Activated B cell treated with CpG ODN at 0.5 μM for 24 hours (primary cell): Measurements from ENCODE around the gene TNFRSF25. TPM values are rescaled to one million over a fixed set of nuclear protein-coding genes. Genes with fewer than 3 reads are reported as not detected.

Experiments used
- ATAC-seq: fragments of 200-7000 bp; cut with Tn5 transposase; one replicate; pipeline ENCODE4 v1.10.0; 2021; ENCODE audit warnings: low read depth, mild to moderate bottlenecking, moderate library complexity
- CTCF ChIA-PET: fragments of 350-600 bp; sonication (Branson Sonifier 250); formaldehyde crosslinking; loops from one replicate; lab custom pipeline; 2021; ENCODE audit warnings: antibody characterized with exemption; lab: Charles Lee
- POLR2A ChIA-PET: fragments of 350-600 bp; sonication (Branson Sonifier 250); formaldehyde crosslinking; loops from one replicate; lab custom pipeline; 2021; ENCODE audit warnings: antibody characterized with exemption; lab: Charles Lee
- DNase-seq: peaks from one replicate; pipeline ENCODE4 v3.0.0; 2022
- H3K27ac Mint-ChIP-seq: one replicate; pipeline ENCODE4 v1.8.0; 2020; ENCODE audit warnings: mixed read lengths
- H3K27me3 Mint-ChIP-seq: one replicate; pipeline ENCODE4 v1.8.0; 2021; ENCODE audit warnings: mixed read lengths
- H3K36me3 Mint-ChIP-seq: one replicate; pipeline ENCODE4 v1.8.0; 2021; ENCODE audit warnings: low read depth, mixed read lengths
- H3K4me1 Mint-ChIP-seq: one replicate; pipeline ENCODE4 v1.8.0; 2021; ENCODE audit warnings: mixed read lengths
- H3K4me3 Mint-ChIP-seq: one replicate; pipeline ENCODE4 v1.8.0; 2020; ENCODE audit warnings: mild to moderate bottlenecking, mixed read lengths
- H3K9me3 Mint-ChIP-seq: one replicate; pipeline ENCODE4 v1.8.0; 2020; ENCODE audit warnings: mixed read lengths
- intact Hi-C: fragments of 100-400 bp; cut with micrococcal nuclease; formaldehyde crosslinking; loops from one replicate; pipeline ENCODE4 v1.15.1; 2024
- total RNA-seq: library from RNA; stranded (reverse); gene quantifications from 2 replicates; pipeline ENCODE4 v1.2.3, GENCODE V29; 2022
- TF ChIP-seq, protein P1 (sequence below): fragments of 200-600 bp; IDR thresholded peaks from one replicate; pipeline ENCODE4 v1.8.0; 2022; ENCODE audit warnings: antibody characterized with exemption, mild to moderate bottlenecking

The TNFRSF25 gene
- total RNA-seq, 1 donor from 2014 or later: 2.8 TPM

DNA sequence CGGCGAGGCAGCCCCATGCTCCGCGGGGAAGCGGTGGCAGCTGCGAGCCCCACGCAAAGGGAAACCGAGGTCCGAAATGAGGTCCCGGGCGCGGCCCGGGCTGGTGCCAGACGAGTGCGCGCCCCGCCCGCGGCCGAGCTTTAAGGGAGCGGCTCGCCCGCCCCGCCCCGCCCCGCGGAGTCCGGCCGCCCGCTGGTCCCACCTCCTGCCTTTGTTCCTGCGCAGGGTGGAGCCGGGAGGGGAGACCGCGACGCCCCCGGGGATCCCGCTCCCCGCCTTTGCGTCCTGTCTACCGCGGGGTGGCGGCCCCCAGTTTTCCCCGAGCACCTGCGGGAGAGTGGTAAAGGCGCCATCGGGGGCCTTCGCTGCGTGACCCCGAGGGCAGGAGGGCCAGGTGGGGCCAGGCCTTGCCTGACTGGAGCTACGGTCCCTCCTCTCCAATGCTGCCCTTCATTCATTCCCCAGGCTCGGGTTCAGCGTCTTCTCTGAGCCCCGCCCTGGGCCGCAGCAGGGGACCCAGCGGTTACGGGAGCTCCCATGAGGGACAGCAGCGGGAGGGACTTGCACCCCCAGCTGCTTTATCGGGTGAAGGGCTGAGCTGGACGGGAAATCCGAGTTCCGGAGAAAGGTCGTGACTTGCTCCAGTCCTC is 46.0 kb downstream of the TNFRSF25 start, which contains the start of gene HES2:
HES2 (minus strand) TSS at position 116 of the 650 bp plus-strand sequence; CDS start at position 17, 99 bp downstream.
- Mint-ChIP-seq H3K27me3 (peaks cover 54% of the 10 kb centered on the region), H3K4me1 (peaks cover 12% of the 10 kb centered on the region), H3K9me3 (no peaks in the 10 kb centered on the region), H3K4me3 (no peak within 1 kb of the TSS), H3K27ac (no peak within 1 kb of the TSS), H3K36me3 (no peaks in the 10 kb centered on the region)
- ATAC-seq (no peak), DNase-seq (no peak)
- intact Hi-C loops: no loop called here
- TF ChIP-seq, protein P1, sequence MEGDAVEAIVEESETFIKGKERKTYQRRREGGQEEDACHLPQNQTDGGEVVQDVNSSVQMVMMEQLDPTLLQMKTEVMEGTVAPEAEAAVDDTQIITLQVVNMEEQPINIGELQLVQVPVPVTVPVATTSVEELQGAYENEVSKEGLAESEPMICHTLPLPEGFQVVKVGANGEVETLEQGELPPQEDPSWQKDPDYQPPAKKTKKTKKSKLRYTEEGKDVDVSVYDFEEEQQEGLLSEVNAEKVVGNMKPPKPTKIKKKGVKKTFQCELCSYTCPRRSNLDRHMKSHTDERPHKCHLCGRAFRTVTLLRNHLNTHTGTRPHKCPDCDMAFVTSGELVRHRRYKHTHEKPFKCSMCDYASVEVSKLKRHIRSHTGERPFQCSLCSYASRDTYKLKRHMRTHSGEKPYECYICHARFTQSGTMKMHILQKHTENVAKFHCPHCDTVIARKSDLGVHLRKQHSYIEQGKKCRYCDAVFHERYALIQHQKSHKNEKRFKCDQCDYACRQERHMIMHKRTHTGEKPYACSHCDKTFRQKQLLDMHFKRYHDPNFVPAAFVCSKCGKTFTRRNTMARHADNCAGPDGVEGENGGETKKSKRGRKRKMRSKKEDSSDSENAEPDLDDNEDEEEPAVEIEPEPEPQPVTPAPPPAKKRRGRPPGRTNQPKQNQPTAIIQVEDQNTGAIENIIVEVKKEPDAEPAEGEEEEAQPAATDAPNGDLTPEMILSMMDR: no peak
- ChIA-PET POLR2A (no interaction called here), CTCF (interaction anchor here (0.7 to 1.5 kb wide), 2 partner anchors 19 to 178 kb away, joined by 3 read pairs; no protein-coding TSS in a partner anchor)

DNA sequence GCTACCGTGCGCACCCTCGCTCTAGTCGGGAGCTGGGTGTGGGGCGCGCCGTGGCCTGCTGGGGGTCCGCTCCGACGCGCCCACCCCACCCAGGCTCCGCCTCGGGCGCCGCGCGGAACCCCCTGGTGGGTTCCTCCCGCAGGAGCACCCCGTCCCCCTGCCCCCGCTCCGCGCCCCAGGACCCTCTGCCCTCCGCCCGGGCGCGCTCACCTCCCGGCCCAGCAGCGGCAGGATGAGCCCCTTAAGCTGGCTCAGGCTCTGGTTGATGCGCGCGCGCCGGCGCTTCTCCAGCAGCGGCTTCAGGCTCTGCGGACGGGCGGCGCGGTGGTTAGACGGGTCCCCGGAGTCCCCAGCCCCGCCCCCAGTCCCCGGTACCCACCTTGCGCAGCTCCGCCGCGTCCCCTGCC is 46.6 kb downstream of the TNFRSF25 start:
- H3K4me3 Mint-ChIP-seq: no peak overlapping the region
- DNase-seq: no peak
- peaks cover 12% of the 10 kb centered on the region for H3K4me1 Mint-ChIP-seq
- TF ChIP-seq, protein P1: no peak
- POLR2A ChIA-PET: no interaction called here
- H3K27me3 Mint-ChIP-seq: peaks cover 57% of the 10 kb centered on the region
- no peak for ATAC-seq
- CTCF ChIA-PET: interaction anchor here (0.7 kb wide), 1 partner anchor 19 kb away, joined by 3 read pairs; no protein-coding TSS in a partner anchor
- H3K9me3 Mint-ChIP-seq: no peaks in the 10 kb centered on the region
- intact Hi-C loops: no loop called here
- H3K36me3 Mint-ChIP-seq: no peaks in the 10 kb centered on the region
- no peak overlapping the region for H3K27ac Mint-ChIP-seq

DNA sequence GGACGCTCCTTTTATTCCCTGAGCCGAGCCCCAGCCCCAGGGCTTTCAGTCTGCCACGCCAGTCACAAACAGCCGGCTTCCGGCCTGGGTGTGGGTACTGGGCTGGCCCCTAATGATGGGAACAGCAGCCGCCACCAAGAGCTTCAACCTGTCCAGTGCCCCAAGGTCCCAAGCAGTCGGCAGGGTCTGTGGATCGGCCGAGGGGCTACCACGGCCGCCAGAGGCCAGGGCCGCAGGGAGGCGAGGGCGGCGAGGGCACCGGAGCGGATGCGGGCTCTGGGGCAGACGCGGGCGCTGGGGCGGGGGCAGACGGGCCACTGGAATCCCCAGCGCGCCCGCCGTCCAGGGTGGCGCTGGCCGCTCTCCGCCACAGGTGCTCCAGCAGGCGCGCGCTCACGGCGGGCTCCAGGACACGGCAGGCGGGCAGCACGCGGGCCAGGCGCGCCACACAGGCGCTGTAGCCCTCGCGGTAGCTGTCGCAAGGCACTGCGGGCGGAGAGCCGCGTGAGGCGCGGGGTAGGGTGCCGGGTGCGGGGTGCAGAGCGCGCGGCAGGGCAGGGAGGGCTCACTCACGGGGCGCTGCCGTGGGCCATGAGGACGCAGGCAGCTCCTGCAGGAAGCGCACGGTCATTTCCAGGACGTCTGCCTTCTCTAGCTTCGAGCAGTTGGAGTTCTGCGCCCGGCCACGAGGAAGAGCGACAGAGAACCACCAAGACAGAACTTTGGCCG is 47.1 kb downstream of the TNFRSF25 start:
- DNase-seq: no peak
- H3K27me3 Mint-ChIP-seq: peaks cover 56% of the 10 kb centered on the region
- no peak overlapping the region for H3K4me3 Mint-ChIP-seq
- ATAC-seq: no peak
- peaks cover 6% of the 10 kb centered on the region for H3K4me1 Mint-ChIP-seq
- ChIA-PET POLR2A (no interaction called here), CTCF (no interaction called here)
- H3K27ac Mint-ChIP-seq: no peak overlapping the region
- no peaks in the 10 kb centered on the region for H3K9me3 Mint-ChIP-seq
- intact Hi-C loops: no loop called here
- no peaks in the 10 kb centered on the region for H3K36me3 Mint-ChIP-seq
- TF ChIP-seq, protein P1: no peak

DNA sequence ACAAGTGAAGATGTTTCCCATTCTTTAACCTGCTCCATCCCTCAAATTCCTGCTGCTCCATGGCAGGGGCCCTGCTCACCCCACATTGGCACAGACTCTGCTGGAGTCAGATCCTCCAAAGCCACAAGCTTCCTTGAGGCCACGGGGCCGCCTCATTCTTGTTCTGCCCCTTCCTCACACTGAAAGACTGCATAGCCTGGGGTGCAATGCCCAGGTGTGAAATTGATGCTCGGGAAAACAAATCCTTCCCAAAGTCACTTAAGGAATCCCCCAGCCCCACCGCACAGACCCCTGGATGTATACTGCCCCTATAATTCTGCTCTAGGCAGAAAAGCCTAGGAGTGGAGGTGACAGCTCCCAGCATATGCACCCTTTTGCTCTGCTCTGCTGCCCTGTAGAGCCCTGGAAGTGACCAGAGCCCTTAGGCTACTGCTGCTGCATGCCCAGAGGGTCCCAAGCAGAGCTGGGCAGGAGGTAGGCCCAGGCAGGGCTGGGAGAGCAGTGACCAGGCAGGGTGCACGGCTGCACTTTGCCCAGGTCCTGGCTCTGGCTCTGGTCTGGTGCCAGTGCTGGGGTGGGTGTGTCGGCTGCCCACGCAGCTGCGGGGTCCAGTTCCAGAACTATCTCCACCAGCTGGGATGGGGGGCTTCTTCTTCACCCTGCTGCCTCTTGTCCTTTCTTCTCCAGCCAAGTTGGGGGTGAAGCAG is 47.9 kb downstream of the TNFRSF25 start:
- no peak for ATAC-seq
- H3K36me3 Mint-ChIP-seq: no peaks in the 10 kb centered on the region
- intact Hi-C loops: no loop called here
- TF ChIP-seq, protein P1: no peak
- H3K27ac Mint-ChIP-seq: no peak overlapping the region
- ChIA-PET CTCF (no interaction called here), POLR2A (no interaction called here)
- no peak for DNase-seq
- H3K9me3 Mint-ChIP-seq: no peaks in the 10 kb centered on the region
- peaks cover 3% of the 10 kb centered on the region for H3K4me1 Mint-ChIP-seq
- peaks cover 54% of the 10 kb centered on the region for H3K27me3 Mint-ChIP-seq
- no peak overlapping the region for H3K4me3 Mint-ChIP-seq

DNA sequence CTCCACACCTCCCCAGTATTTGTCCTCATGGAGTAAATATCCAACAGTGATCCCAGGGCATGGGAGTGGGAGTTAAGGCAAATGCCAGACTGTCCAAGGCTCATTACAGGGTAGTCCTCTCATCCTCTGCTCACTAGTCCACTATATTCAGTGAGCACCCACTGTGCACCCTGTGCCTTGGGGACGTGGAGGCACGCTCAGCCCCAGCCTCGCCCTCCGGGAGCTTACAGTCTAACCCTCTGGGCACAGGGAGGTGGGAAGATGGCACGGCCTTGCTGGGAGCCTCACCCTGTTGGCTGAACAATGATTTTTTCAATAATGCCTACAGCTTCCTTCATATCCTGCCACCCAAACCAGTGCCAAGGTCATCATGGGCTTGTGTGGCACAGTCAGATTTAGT is 49.1 kb downstream of the TNFRSF25 start:
- Mint-ChIP-seq H3K4me1 (peaks cover 3% of the 10 kb centered on the region), H3K9me3 (no peaks in the 10 kb centered on the region), H3K27ac (no peak overlapping the region), H3K27me3 (peaks cover 55% of the 10 kb centered on the region), H3K36me3 (no peaks in the 10 kb centered on the region), H3K4me3 (no peak overlapping the region)
- TF ChIP-seq, protein P1: no peak
- intact Hi-C loops: no loop called here
- DNase-seq: no peak
- ATAC-seq: no peak
- ChIA-PET CTCF (no interaction called here), POLR2A (no interaction called here)
